ENCODE results near the gene TBC1D19. TPM values are rescaled to one million over a fixed set of nuclear protein-coding genes. Genes with fewer than 3 reads are reported as not detected.

TBC1D19 gene
- total and polyA plus RNA-seq, 2 experiments from 2014 or later, result 18.1 to 25.0 TPM

DNA sequence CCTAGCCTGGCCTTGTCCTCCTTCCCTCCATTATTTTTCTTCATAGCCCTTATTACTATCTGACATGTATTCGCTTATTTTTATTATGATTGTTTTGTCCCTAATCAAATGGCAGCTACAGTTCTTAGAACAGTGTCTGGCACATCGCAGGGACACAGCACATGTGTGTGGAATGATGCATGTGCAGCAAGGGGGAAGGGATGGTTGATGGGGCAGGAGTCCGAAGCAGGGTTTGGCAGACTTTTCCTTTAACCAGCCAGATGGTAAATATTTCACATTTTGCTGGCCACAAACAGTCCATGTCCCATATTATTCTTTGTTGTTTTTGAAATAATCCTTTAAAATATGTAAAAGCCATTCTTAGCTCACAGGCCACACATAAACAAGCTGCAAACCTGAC is 148.5 kb downstream of the TBC1D19 start:
- Histone ChIP-seq H3K27me3 (replicated peaks; ENCODE audit: insufficient read depth) (no peaks in the 10 kb centered on the region), H3K4me1 (ENCODE audit: insufficient read depth) (no peaks in the 10 kb centered on the region), H3K9me3 (ENCODE audit: low read depth) (no peaks in the 10 kb centered on the region), H3K27ac (no peak overlapping the region), H3K9me2 (ENCODE audit: insufficient read depth) (no peaks in the 10 kb centered on the region), H3K79me2 (ENCODE audit: insufficient read depth) (no peaks in the 10 kb centered on the region), H3K36me3 (ENCODE audit: low read depth) (0 out of 2 replicates have a peak, but pooled peaks cover 4% of the 10 kb centered on the region), H2AFZ (no peak overlapping the region), H3K4me2 (ENCODE audit: unreplicated experiment) (no peak overlapping the region), H3K4me3 (no peak overlapping the region), H3K9ac (no peak overlapping the region), H4K20me1 (ENCODE audit: insufficient read depth) (no peaks in the 10 kb centered on the region), H3F3A (ENCODE audit: insufficient read depth) (peaks cover 4% of the 10 kb centered on the region; the same call in 1 of the 2 replicates)
- TF ChIP-seq EZH2 (IDR thresholded peaks at IDR 0.05; ENCODE audit: insufficient read depth, poor library complexity, severe bottlenecking), result no peak
- TF ChIP-seq EZH2phosphoT487 (IDR thresholded peaks at IDR 0.05; ENCODE audit: insufficient read depth, low read depth), result no peak
- no peak for DNase-seq
- in situ Hi-C loops (cut with MboI), result no loop called here
- WGBS, 2 experiments (ENCODE audit: low coverage in 1 of 2, low lambda C conversion rate in 2 of 2, missing lambda C conversion rate in 2 of 2), result 91 to 96% methylated on average over 3 of the region's 3 CpGs

DNA sequence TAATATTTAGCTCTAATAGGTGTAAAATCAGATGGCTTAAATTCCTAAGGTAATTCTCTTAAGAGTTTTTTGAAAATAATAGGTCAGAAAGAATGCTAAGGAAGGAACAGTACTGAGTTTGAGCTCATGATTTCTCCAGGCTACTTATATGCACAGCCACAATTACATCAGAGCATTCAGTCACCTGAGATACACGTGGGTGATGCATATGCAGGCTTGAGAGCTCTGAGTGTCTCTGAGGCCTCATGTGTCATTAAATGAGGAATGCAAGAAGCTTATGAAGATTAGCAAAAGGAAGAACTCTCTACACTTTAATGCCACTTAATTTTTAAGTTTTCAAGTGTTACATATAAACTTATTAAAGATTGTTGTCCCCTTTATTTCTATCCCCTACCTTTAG is 152.7 kb downstream of the TBC1D19 start:
- WGBS, 2 experiments (ENCODE audit: low coverage in 1 of 2, low lambda C conversion rate in 2 of 2, missing lambda C conversion rate in 2 of 2), result 46 to 52% methylated on average over 1 of the region's 1 CpG
- H3K4me2 ChIP-seq (ENCODE audit: unreplicated experiment), result no peak overlapping the region
- H3K36me3 ChIP-seq (ENCODE audit: low read depth), result no peaks in the 10 kb centered on the region
- peak; percentile 43 for DNase-seq
- in situ Hi-C loops (cut with MboI), result no loop called here
- no peak overlapping the region for H3K27ac ChIP-seq
- peaks cover 4% of the 10 kb centered on the region; the same call in 1 of the 2 replicates for H3F3A ChIP-seq (ENCODE audit: insufficient read depth)
- no peaks in the 10 kb centered on the region for H3K9me2 ChIP-seq (ENCODE audit: insufficient read depth)
- no peaks in the 10 kb centered on the region for H3K9me3 ChIP-seq (ENCODE audit: low read depth)
- no peaks in the 10 kb centered on the region for H3K27me3 ChIP-seq (replicated peaks; ENCODE audit: insufficient read depth)
- no peak overlapping the region for H3K9ac ChIP-seq
- H4K20me1 ChIP-seq (ENCODE audit: insufficient read depth), result no peaks in the 10 kb centered on the region
- no peaks in the 10 kb centered on the region for H3K79me2 ChIP-seq (ENCODE audit: insufficient read depth)
- no peak for TF ChIP-seq EZH2 (IDR thresholded peaks at IDR 0.05; ENCODE audit: insufficient read depth, poor library complexity, severe bottlenecking)
- no peak for TF ChIP-seq EZH2phosphoT487 (IDR thresholded peaks at IDR 0.05; ENCODE audit: insufficient read depth, low read depth)
- no peak overlapping the region for H2AFZ ChIP-seq
- no peaks in the 10 kb centered on the region for H3K4me1 ChIP-seq (ENCODE audit: insufficient read depth)
- H3K4me3 ChIP-seq, result no peak overlapping the region

DNA sequence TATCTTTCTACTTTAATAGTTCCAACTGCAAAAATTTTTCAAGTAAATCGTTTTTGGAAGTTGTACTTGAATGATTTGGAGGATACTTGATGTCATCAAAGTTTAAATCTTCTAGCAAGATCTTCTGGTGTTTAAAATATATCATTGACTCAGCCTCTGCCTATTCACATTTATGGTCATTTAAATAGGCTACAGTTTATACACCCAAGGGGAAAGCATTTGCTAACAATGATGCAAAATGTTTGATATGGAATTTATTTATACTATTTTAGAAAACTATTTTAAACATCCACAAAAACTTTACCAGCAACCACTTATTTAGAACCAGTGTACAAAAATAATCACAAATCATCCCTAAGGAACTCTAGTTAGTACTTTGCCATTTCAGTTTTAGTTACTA is 153.5 kb downstream of the TBC1D19 start:
- in situ Hi-C loops (cut with MboI), result no loop called here

DNA sequence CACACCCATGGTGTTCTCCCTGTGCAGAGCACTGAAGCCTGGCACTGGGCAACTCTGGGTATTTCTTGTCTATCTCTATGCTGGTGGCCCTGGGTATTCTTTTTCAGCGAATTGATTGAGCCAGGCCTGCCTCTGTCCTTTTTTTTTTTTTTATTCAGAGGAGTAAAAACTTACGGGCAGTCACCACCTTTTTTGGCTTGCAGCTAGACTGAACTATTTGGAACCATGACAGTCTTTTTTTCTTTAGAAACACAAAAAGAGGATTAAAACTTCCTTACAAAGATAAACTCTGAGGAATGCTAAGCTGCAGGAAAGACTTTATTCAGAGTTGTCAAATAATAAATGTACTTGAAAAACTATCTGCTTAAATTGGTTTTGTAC is 157.6 kb downstream of the TBC1D19 start:
- H3K79me2 ChIP-seq (ENCODE audit: insufficient read depth), result no peaks in the 10 kb centered on the region
- H3K9me3 ChIP-seq (ENCODE audit: low read depth), result no peaks in the 10 kb centered on the region
- no peaks in the 10 kb centered on the region for H3K27me3 ChIP-seq (replicated peaks; ENCODE audit: insufficient read depth)
- H3K4me1 ChIP-seq (ENCODE audit: insufficient read depth), result no peaks in the 10 kb centered on the region
- no peak overlapping the region for H3K4me3 ChIP-seq
- no peak overlapping the region for H3K27ac ChIP-seq
- DNase-seq, result peak; percentile 5
- no peaks in the 10 kb centered on the region for H3K9me2 ChIP-seq (ENCODE audit: insufficient read depth)
- no peak overlapping the region for H3K9ac ChIP-seq
- no peak overlapping the region for H3K4me2 ChIP-seq (ENCODE audit: unreplicated experiment)
- H4K20me1 ChIP-seq (ENCODE audit: insufficient read depth), result no peaks in the 10 kb centered on the region
- WGBS, 2 experiments (ENCODE audit: low coverage in 1 of 2, low lambda C conversion rate in 2 of 2, missing lambda C conversion rate in 2 of 2), result 51 to 60% methylated on average over 2 of the region's 2 CpGs
- peaks cover 18% of the 10 kb centered on the region for H3K36me3 ChIP-seq (ENCODE audit: low read depth)
- H2AFZ ChIP-seq, result no peak overlapping the region
- TF ChIP-seq EZH2 (IDR thresholded peaks at IDR 0.05; ENCODE audit: insufficient read depth, poor library complexity, severe bottlenecking) (no peak), EZH2phosphoT487 (IDR thresholded peaks at IDR 0.05; ENCODE audit: insufficient read depth, low read depth) (no peak)
- in situ Hi-C loops (cut with MboI), result no loop called here
- H3F3A ChIP-seq (ENCODE audit: insufficient read depth), result no peaks in the 10 kb centered on the region

More for the DNA sequence above, 153.5 kb downstream of the TBC1D19 start:
- H3K9ac ChIP-seq, result no peak overlapping the region
- H3K4me2 ChIP-seq (ENCODE audit: unreplicated experiment), result no peak overlapping the region
- H3K4me3 ChIP-seq, result no peak overlapping the region
- H3K27me3 ChIP-seq (replicated peaks; ENCODE audit: insufficient read depth), result no peaks in the 10 kb centered on the region
- no peaks in the 10 kb centered on the region for H3K9me2 ChIP-seq (ENCODE audit: insufficient read depth)
- peaks cover 4% of the 10 kb centered on the region; the same call in 1 of the 2 replicates for H3F3A ChIP-seq (ENCODE audit: insufficient read depth)
- no peak for DNase-seq
- no peaks in the 10 kb centered on the region for H3K36me3 ChIP-seq (ENCODE audit: low read depth)
- H3K27ac ChIP-seq, result no peak overlapping the region
- H3K9me3 ChIP-seq (ENCODE audit: low read depth), result no peaks in the 10 kb centered on the region
- no peaks in the 10 kb centered on the region for H3K4me1 ChIP-seq (ENCODE audit: insufficient read depth)
- 31 to 52% methylated on average over 1 of the region's 1 CpG for WGBS, 2 experiments (ENCODE audit: low coverage in 1 of 2, low lambda C conversion rate in 2 of 2, missing lambda C conversion rate in 2 of 2)
- no peak for TF ChIP-seq EZH2 (IDR thresholded peaks at IDR 0.05; ENCODE audit: insufficient read depth, poor library complexity, severe bottlenecking)
- H2AFZ ChIP-seq, result no peak overlapping the region
- no peaks in the 10 kb centered on the region for H4K20me1 ChIP-seq (ENCODE audit: insufficient read depth)
- no peaks in the 10 kb centered on the region for H3K79me2 ChIP-seq (ENCODE audit: insufficient read depth)

DNA sequence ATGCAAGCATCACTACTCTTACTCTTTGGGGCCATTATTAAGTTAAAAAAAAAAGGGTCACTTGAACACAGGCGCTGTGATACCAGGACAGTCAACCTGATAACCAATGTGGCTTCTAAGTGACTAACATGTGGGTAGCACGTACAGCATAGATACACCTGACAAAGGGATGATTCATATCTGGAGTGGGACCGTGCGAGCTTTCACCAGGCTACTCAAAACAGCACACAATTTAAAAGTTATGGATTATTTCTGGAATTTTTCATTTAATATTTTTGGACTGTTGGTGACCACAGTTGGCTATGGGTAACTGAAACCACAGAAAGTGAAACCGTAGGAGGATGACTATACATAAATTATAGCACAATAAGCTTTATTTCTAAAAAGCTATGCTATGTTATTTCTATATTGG is 162.9 kb downstream of the TBC1D19 start:
- no peak for DNase-seq
- Histone ChIP-seq H2AFZ (no peak overlapping the region), H3F3A (ENCODE audit: insufficient read depth) (no peaks in the 10 kb centered on the region), H3K4me1 (ENCODE audit: insufficient read depth) (no peaks in the 10 kb centered on the region), H3K9me2 (ENCODE audit: insufficient read depth) (no peaks in the 10 kb centered on the region), H3K27me3 (replicated peaks; ENCODE audit: insufficient read depth) (no peaks in the 10 kb centered on the region), H3K4me2 (ENCODE audit: unreplicated experiment) (no peak overlapping the region), H3K9ac (no peak overlapping the region), H3K9me3 (ENCODE audit: low read depth) (no peaks in the 10 kb centered on the region), H3K27ac (no peak overlapping the region), H3K36me3 (ENCODE audit: low read depth) (peaks cover 35% of the 10 kb centered on the region), H3K79me2 (ENCODE audit: insufficient read depth) (no peaks in the 10 kb centered on the region), H3K4me3 (no peak overlapping the region), H4K20me1 (ENCODE audit: insufficient read depth) (no peaks in the 10 kb centered on the region)
- in situ Hi-C loops (cut with MboI), result no loop called here
- TF ChIP-seq EZH2 (IDR thresholded peaks at IDR 0.05; ENCODE audit: insufficient read depth, poor library complexity, severe bottlenecking) (no peak), EZH2phosphoT487 (IDR thresholded peaks at IDR 0.05; ENCODE audit: insufficient read depth, low read depth) (no peak)
- 87 to 91% methylated on average over 5 of the region's 5 CpGs for WGBS, 2 experiments (ENCODE audit: low coverage in 1 of 2, low lambda C conversion rate in 2 of 2, missing lambda C conversion rate in 2 of 2)
